Naive thymus-derived CD8-positive, alpha-beta T cell (primary cell): ENCODE results near the gene NDUFB6. TPM values are rescaled to one million over a fixed set of nuclear protein-coding genes. Genes with fewer than 3 reads are reported as not detected.
A peak's percentile ranks its signal among the peaks of the same experiment; 100 is the strongest.

Experiments
- ATAC-seq, 2 donors: fragments of 150-1000 bp; cut with Tn5 transposase in 1 of 2; sonication (Bioruptor Pico), chemical (Tn5 transposase) in 1 of 2; 1 replicate in 1 of 2; 2 replicates in 1 of 2; pipeline ENCODE4 v1.10.0; 2021; ENCODE audit warnings: mild to moderate bottlenecking in 2 of 2, moderate library complexity in 2 of 2
- POLR2A ChIA-PET: fragments of 350-600 bp; sonication (Branson Sonifier 250); formaldehyde crosslinking; loops from one replicate; lab custom pipeline; 2021; ENCODE audit warnings: antibody characterized with exemption; lab: Charles Lee
- DNase-seq, 10 donors: peaks; one replicate each; pipeline versions ENCODE4 v3.0.0 to v3.0.0-alpha.2; 2020 to 2022
- H3K27ac Mint-ChIP-seq, 10 donors: one replicate each; pipeline ENCODE4 v1.8.0; 2020 to 2022; ENCODE audit warnings: mild to moderate bottlenecking in 10 of 10, mixed read lengths in 10 of 10, moderate library complexity in 4 of 10, inconsistent platforms in 1 of 10
- H3K27me3 Mint-ChIP-seq, 5 donors: one replicate each; pipeline ENCODE4 v1.8.0; 2021 to 2022; ENCODE audit warnings: mixed read lengths in 5 of 5
- H3K36me3 Mint-ChIP-seq, 3 donors: one replicate each; pipeline ENCODE4 v1.8.0; 2020 to 2022; ENCODE audit warnings: mixed read lengths in 3 of 3, mild to moderate bottlenecking in 2 of 3, inconsistent platforms in 1 of 3
- H3K4me1 Mint-ChIP-seq, 4 donors: one replicate each; pipeline ENCODE4 v1.8.0; 2021 to 2022; ENCODE audit warnings: mixed read lengths in 4 of 4
- H3K4me3 Mint-ChIP-seq, 10 donors: one replicate each; pipeline ENCODE4 v1.8.0; 2020 to 2022; ENCODE audit warnings: mild to moderate bottlenecking in 10 of 10, mixed read lengths in 10 of 10, moderate library complexity in 6 of 10, inconsistent platforms in 1 of 10
- H3K9me3 Mint-ChIP-seq, 9 donors: one replicate each; pipeline ENCODE4 v1.8.0; 2020 to 2022; ENCODE audit warnings: mixed read lengths in 9 of 9, mild to moderate bottlenecking in 3 of 9, inconsistent platforms in 1 of 9, moderate library complexity in 1 of 9
- polyA plus RNA-seq, 3 donors: library from polyadenylated mRNA; unstranded; fragments of 300-500 nt; fragmentation: Illumina TruSeq; gene quantifications; one replicate each; pipeline ENCODE4 v1.2.3, GENCODE V29; 2021
- total RNA-seq, 8 experiments: library from RNA in 2 of 8; stranded (reverse) in 2 of 8; gene quantifications; one replicate each; pipeline ENCODE4 v1.2.3 and lab custom pipeline; 2021 to 2026

NDUFB6 gene
- total and polyA plus RNA-seq, 5 experiments from 2014 or later = 22.5 to 92.7 (median 70.0) TPM

GRCh38 chr9:32584784-32585183 lies 11.8 kb upstream of the NDUFB6 start:
- H3K4me3 Mint-ChIP-seq = no peak overlapping the region
- POLR2A ChIA-PET = no interaction called here
- ATAC-seq (no peak), DNase-seq (no peak)
- H3K36me3 Mint-ChIP-seq = no peaks in the 10 kb centered on the region
- H3K27me3 Mint-ChIP-seq = peaks cover 9 to 28% (median 14%) of the 10 kb centered on the region in 5 donors
- H3K9me3 Mint-ChIP-seq = no peaks in the 10 kb centered on the region
- no peak overlapping the region for H3K27ac Mint-ChIP-seq
- no peaks in the 10 kb centered on the region for H3K4me1 Mint-ChIP-seq

- peak; percentile 57 to 67 for ATAC-seq
- H3K4me3 Mint-ChIP-seq = no peak overlapping the region
These were observed 8.7 kb upstream of the NDUFB6 start for GRCh38 chr9:32581512-32582143.

DNA sequence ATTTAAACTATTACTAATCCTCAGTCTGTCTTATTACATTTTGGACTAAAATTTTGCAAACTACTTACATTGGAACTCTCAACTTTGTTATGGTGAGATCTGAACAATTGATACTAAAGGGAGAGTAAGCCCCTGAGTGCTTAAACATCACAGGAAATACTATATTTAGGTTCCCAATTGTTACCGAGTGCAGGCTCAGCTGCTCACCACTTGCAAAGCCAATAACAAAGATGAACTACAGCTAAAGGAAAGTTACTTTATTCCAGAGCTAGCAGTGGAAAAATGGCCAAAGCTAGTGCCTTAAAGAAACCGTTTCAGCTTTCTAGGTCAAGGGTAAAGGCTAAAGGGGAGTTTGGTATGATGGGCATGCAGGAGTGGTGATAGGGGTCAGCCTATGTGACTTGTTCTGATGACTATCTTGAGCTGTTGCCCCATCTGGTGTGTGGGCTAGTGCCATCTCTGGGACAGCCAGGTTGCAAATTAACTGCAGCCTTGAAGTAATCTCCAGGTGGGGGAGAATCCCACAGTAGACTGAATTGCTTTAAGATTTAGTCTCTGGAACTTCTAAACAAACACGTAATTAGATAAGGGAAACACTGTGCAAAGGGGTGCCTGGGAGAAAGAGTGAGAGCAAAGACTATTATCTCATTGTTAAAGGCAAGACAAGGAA lies 7.8 kb upstream of the NDUFB6 start:
- no peaks in the 10 kb centered on the region for H3K4me1 Mint-ChIP-seq
- H3K4me3 Mint-ChIP-seq = no peak overlapping the region
- POLR2A ChIA-PET = no interaction called here
- H3K36me3 Mint-ChIP-seq = no peaks in the 10 kb centered on the region
- no peak overlapping the region for H3K27ac Mint-ChIP-seq
- peaks cover 5 to 29% (median 11%) of the 10 kb centered on the region in 5 donors for H3K27me3 Mint-ChIP-seq
- ATAC-seq = no peak
- no peaks in the 10 kb centered on the region for H3K9me3 Mint-ChIP-seq
- no peak for DNase-seq

More at GRCh38 chr9:32581512-32582143, 8.7 kb upstream of the NDUFB6 start:
- H3K4me1 Mint-ChIP-seq = no peaks in the 10 kb centered on the region
- no peaks in the 10 kb centered on the region for H3K36me3 Mint-ChIP-seq
- POLR2A ChIA-PET = no interaction called here
- H3K27me3 Mint-ChIP-seq = peaks cover 10 to 31% (median 11%) of the 10 kb centered on the region in 5 donors
- no peak overlapping the region for H3K27ac Mint-ChIP-seq
- no peaks in the 10 kb centered on the region for H3K9me3 Mint-ChIP-seq
- peak in 5 of 10 donors; percentile 12 to 39 (median 27) for DNase-seq

DNA sequence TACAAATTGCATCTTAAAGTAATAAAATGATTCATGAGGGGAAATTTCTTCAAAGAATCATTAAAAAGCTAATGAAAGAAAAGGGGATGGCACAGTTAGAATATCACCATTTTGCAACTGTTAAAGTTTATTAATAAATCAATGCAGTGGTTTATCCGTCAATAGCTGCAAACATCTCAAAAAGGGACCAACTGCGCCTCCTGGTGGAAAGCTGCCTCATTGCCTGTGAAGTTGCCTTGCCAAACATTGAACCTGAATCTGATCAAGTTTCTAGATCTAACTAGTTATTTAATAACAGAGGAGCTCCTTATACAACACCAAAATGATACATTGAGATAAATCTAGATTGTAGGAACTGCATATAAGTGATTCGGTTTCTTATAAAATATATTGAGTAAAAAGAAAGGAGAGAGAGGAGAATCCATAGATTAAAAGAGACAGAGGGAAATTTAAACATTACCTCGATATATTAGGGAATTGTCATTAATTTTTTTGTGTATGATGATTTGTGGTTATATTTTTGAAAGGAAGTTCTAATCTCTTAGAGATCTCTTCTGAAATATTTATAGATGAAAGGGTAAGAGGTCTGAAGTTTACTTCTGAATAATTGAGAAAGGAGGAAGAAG lies 6.9 kb upstream of the NDUFB6 start:
- Mint-ChIP-seq H3K27me3 (peaks cover 3 to 24% (median 9%) of the 10 kb centered on the region in 5 donors), H3K9me3 (no peaks in the 10 kb centered on the region), H3K27ac (peak overlapping the region in 1 of 10 donors; percentile 40), H3K36me3 (no peaks in the 10 kb centered on the region), H3K4me3 (no peak overlapping the region), H3K4me1 (no peaks in the 10 kb centered on the region)
- POLR2A ChIA-PET = interaction anchor here (1.1 kb wide), 2 partner anchors 196 to 201 kb away, joined by 4 to 6 read pairs; partner anchors contain the start of gene ACO1
- ATAC-seq (peak; percentile 68 to 76), DNase-seq (peak; percentile 62 to 85 (median 74))

- H3K36me3 Mint-ChIP-seq = no peaks in the 10 kb centered on the region
- no peak overlapping the region for H3K4me3 Mint-ChIP-seq
- H3K4me1 Mint-ChIP-seq = peaks cover 0 to 2% (median under 1%) of the 10 kb centered on the region in 4 donors
- no peak overlapping the region for H3K27ac Mint-ChIP-seq
- peaks cover 0 to 21% (median 6%) of the 10 kb centered on the region in 5 donors for H3K27me3 Mint-ChIP-seq
- no peak for DNase-seq
- ATAC-seq = no peak
- no peaks in the 10 kb centered on the region for H3K9me3 Mint-ChIP-seq
- POLR2A ChIA-PET = interaction anchor here (1.1 kb wide), 1 partner anchor 195 kb away, joined by 6 read pairs; the partner anchor contains the start of gene ACO1
These were observed 6.0 kb upstream of the NDUFB6 start for GRCh38 chr9:32578976-32579375.

GRCh38 chr9:32577316-32577715 lies 4.4 kb upstream of the NDUFB6 start:
- Mint-ChIP-seq H3K36me3 (no peaks in the 10 kb centered on the region), H3K4me3 (no peak overlapping the region), H3K27ac (no peak overlapping the region), H3K4me1 (peaks cover 9 to 13% (median 10%) of the 10 kb centered on the region in 4 donors), H3K9me3 (peaks cover 0 to 1% (median 0%) of the 10 kb centered on the region in 9 donors), H3K27me3 (peaks cover 0 to 21% (median 6%) of the 10 kb centered on the region in 5 donors)
- POLR2A ChIA-PET = no interaction called here
- no peak for DNase-seq
- ATAC-seq = no peak

GRCh38 chr9:32574858-32575257 lies 1.9 kb upstream of the NDUFB6 start:
- Mint-ChIP-seq H3K9me3 (peaks cover 0 to 1% (median 0%) of the 10 kb centered on the region in 9 donors), H3K4me3 (no peak overlapping the region)
- POLR2A ChIA-PET = interaction anchor here (3.8 kb wide), 1 partner anchor 24 kb away, joined by 50 read pairs; the partner anchor contains the start of genes SMIM27 and TOPORS

GRCh38 chr9:32573821-32574220 lies 862 bp upstream of the NDUFB6 start:
- POLR2A ChIA-PET = interaction anchor here (1.1 to 3.8 kb wide), 5 partner anchors 19 to 425 kb away, joined by 3 to 50 read pairs (median 10); partner anchors contain the start of genes ACO1, RIGI, SMIM27 and TOPORS
- peaks cover 0 to 15% (median 0%) of the 10 kb centered on the region in 3 donors for H3K36me3 Mint-ChIP-seq
- peak overlapping the region in 8 of 10 donors; percentile 14 to 100 (median 98) for H3K4me3 Mint-ChIP-seq
- no peak for ATAC-seq
- peaks cover 0 to 1% (median 0%) of the 10 kb centered on the region in 9 donors for H3K9me3 Mint-ChIP-seq
- H3K4me1 Mint-ChIP-seq = peaks cover 16 to 35% (median 30%) of the 10 kb centered on the region in 4 donors
- peak overlapping the region; percentile 90 to 99 (median 98) for H3K27ac Mint-ChIP-seq
- H3K27me3 Mint-ChIP-seq = peaks cover 0 to 7% (median 2%) of the 10 kb centered on the region in 5 donors
- DNase-seq = no peak

More at GRCh38 chr9:32574858-32575257, 1.9 kb upstream of the NDUFB6 start:
- peaks cover 0 to 9% (median 0%) of the 10 kb centered on the region in 3 donors for H3K36me3 Mint-ChIP-seq
- peaks cover 0 to 15% (median 5%) of the 10 kb centered on the region in 5 donors for H3K27me3 Mint-ChIP-seq
- H3K27ac Mint-ChIP-seq = no peak overlapping the region
- DNase-seq = no peak
- H3K4me1 Mint-ChIP-seq = peaks cover 15 to 34% (median 27%) of the 10 kb centered on the region in 4 donors
- no peak for ATAC-seq

GRCh38 chr9:32571969-32572899 lies 725 bp downstream of the NDUFB6 start:
- Mint-ChIP-seq H3K27me3 (peaks cover 0 to 2% (median 0%) of the 10 kb centered on the region in 5 donors), H3K4me1 (peaks cover 17 to 42% (median 33%) of the 10 kb centered on the region in 4 donors), H3K27ac (peak overlapping the region; percentile 90 to 99 (median 98)), H3K36me3 (peaks cover 0 to 29% (median 3%) of the 10 kb centered on the region in 3 donors), H3K4me3 (peak overlapping the region; percentile 97 to 100 (median 99)), H3K9me3 (peaks cover 0 to 1% (median 0%) of the 10 kb centered on the region in 9 donors)
- ATAC-seq (peak; percentile 83 to 84), DNase-seq (peak; percentile 39 to 90 (median 72))
- POLR2A ChIA-PET = interaction anchor here (0.5 to 3.8 kb wide), 11 partner anchors 9 to 431 kb away, joined by 3 to 50 read pairs (median 9); partner anchors contain the start of genes ACO1, RIGI, SMIM27 and TOPORS

DNA sequence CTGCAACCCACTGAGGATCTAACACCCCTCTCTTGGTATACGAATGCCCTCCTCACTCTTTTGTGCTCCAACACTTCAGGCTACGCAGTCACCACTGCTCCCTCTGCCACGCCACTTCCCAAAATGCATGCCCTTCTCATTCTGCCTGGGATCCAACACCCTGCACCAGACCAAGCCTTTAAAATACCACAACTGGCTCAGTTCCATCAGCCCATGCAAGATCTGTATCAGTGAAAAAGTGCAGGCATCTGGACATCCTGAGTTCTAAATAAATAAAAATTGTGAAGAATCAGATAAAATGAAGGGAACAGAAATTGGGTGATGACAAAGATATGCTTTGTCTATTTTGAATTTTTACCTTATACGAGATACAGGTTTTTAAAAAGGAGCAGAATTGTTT lies 2.7 kb downstream of the NDUFB6 start:
- no peak for ATAC-seq
- POLR2A ChIA-PET = no interaction called here
- no peaks in the 10 kb centered on the region for H3K27me3 Mint-ChIP-seq
- DNase-seq = no peak
- H3K27ac Mint-ChIP-seq = peak overlapping the region in 4 of 10 donors; percentile 3 to 84 (median 51)
- peaks cover 0 to 1% (median 0%) of the 10 kb centered on the region in 9 donors for H3K9me3 Mint-ChIP-seq
- peaks cover 20 to 43% (median 37%) of the 10 kb centered on the region in 4 donors for H3K4me1 Mint-ChIP-seq
- peak overlapping the region in 1 of 10 donors; percentile 22 for H3K4me3 Mint-ChIP-seq
- H3K36me3 Mint-ChIP-seq = peaks cover 0 to 49% (median 10%) of the 10 kb centered on the region in 3 donors

DNA sequence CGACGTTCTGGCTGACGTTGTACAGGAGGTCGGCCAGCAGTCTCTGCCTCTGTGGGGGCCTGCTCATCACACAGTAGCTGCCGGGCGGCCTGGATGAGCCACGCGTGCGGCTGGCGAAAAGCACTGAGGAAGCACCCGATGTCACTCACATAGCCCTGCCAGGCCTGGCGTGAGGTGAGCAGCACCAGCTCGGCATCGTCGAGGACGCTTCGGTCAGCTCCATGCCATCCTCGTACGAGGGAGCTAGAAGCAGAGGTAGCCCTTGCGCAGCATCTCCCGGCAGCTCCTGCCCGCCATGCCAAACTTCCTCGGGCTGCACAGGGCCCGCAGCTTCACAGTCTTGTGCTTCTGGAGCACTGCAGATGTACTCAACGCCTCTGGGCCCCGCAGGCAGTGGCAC lies 6.2 kb downstream of the NDUFB6 start:
- DNase-seq = no peak
- Mint-ChIP-seq H3K27ac (peak overlapping the region in 1 of 10 donors; percentile 65), H3K4me3 (no peak overlapping the region), H3K36me3 (peaks cover 0 to 69% (median 10%) of the 10 kb centered on the region in 3 donors), H3K4me1 (peaks cover 16 to 46% (median 33%) of the 10 kb centered on the region in 4 donors), H3K27me3 (no peaks in the 10 kb centered on the region), H3K9me3 (no peaks in the 10 kb centered on the region)
- POLR2A ChIA-PET = no interaction called here
- no peak for ATAC-seq
